Erythroblast (primary cell): Measurements from ENCODE around the gene SLC38A1.

Source experiments
- DNase-seq, 2 experiments: peaks; one replicate each; lab custom pipeline; 2025; lab: John Stamatoyannopoulos, UW
- GATA1 ChIP-seq: IDR thresholded peaks from 2 replicates; pipeline ENCODE4 v1.6.1; 2011; ENCODE audit warnings: low read depth, mild to moderate bottlenecking, control low read depth, low read length, moderate library complexity
- POLR2A ChIP-seq: IDR thresholded peaks from 2 replicates; pipeline ENCODE4 v1.6.1; 2011; ENCODE audit warnings: mild to moderate bottlenecking, low read length

SLC38A1 gene

GRCh38 chr12:46188170-46188569 is 80.7 kb downstream of the SLC38A1 start:
- DNase-seq, result no peak
- no peak for TF ChIP-seq POLR2A
- TF ChIP-seq GATA1, result no peak

- no peak for DNase-seq
- TF ChIP-seq GATA1 (no peak), POLR2A (no peak)
Observed at GRCh38 chr12:46187023-46187422, 81.8 kb downstream of the SLC38A1 start.

- TF ChIP-seq POLR2A (no peak), GATA1 (no peak)
- no peak for DNase-seq
Observed at GRCh38 chr12:46186088-46186487, 82.8 kb downstream of the SLC38A1 start.

GRCh38 chr12:46185686-46186085 is 83.2 kb downstream of the SLC38A1 start:
- TF ChIP-seq POLR2A (no peak), GATA1 (no peak)

GRCh38 chr12:46184798-46185595 is 83.8 kb downstream of the SLC38A1 start:
- DNase-seq, result no peak
- no peak for TF ChIP-seq GATA1
- TF ChIP-seq POLR2A, result no peak

More at GRCh38 chr12:46185686-46186085, 83.2 kb downstream of the SLC38A1 start:
- no peak for DNase-seq

- DNase-seq, result no peak
- TF ChIP-seq GATA1 (no peak), POLR2A (no peak)
Observed at GRCh38 chr12:46183112-46183511, 85.7 kb downstream of the SLC38A1 start.

- DNase-seq, result no peak
Observed at GRCh38 chr12:46181465-46181864, 87.4 kb downstream of the SLC38A1 start.

GRCh38 chr12:46179693-46180452 is 89.0 kb downstream of the SLC38A1 start:
- no peak for DNase-seq
- TF ChIP-seq GATA1, result no peak
- TF ChIP-seq POLR2A, result no peak

More at GRCh38 chr12:46181465-46181864, 87.4 kb downstream of the SLC38A1 start:
- TF ChIP-seq POLR2A (no peak), GATA1 (no peak)

GRCh38 chr12:46177837-46178608 is 90.8 kb downstream of the SLC38A1 start:
- no peak for DNase-seq
- no peak for TF ChIP-seq POLR2A
- no peak for TF ChIP-seq GATA1

- TF ChIP-seq POLR2A (no peak), GATA1 (no peak)
- DNase-seq, result no peak
Observed at GRCh38 chr12:46177025-46177424, 91.8 kb downstream of the SLC38A1 start.

- DNase-seq, result no peak
- TF ChIP-seq POLR2A, result no peak
- TF ChIP-seq GATA1, result no peak
Observed at GRCh38 chr12:46174919-46175318, 93.9 kb downstream of the SLC38A1 start.

GRCh38 chr12:46174061-46174662 is 94.7 kb downstream of the SLC38A1 start:
- DNase-seq, result no peak
- TF ChIP-seq POLR2A (no peak), GATA1 (no peak)

- no peak for DNase-seq
- TF ChIP-seq GATA1, result no peak
- TF ChIP-seq POLR2A, result no peak
Observed at GRCh38 chr12:46168426-46168825, 100.4 kb downstream of the SLC38A1 start.

GRCh38 chr12:46167412-46167811 is 101.4 kb downstream of the SLC38A1 start:
- TF ChIP-seq POLR2A, result no peak
- no peak for DNase-seq
